ENCODE data around the gene SCAANT1. TPM values are rescaled to one million over a fixed set of nuclear protein-coding genes. Genes with fewer than 3 reads are reported as not detected.

Gene SCAANT1
- total RNA-seq, 2 donors from 2014 or later: not detected

DNA sequence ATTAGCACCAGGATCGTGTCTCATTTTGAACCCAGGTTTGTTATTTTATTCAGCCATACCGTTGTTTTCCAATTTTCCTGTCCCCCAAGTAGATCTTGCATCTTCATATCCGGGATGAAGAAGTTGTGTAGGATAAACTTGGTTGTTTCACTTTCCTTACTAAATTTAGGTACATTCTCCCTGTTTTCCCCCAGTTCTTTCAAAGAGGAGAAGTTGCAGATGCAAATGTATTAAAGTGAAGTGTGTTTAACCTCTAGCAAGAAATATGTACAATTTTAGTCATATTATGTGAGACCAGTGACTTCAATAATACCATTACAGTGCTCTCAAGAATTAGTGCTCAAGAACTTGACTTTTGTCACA lies 47.2 kb downstream of the SCAANT1 start:
- TF ChIP-seq, protein P1, sequence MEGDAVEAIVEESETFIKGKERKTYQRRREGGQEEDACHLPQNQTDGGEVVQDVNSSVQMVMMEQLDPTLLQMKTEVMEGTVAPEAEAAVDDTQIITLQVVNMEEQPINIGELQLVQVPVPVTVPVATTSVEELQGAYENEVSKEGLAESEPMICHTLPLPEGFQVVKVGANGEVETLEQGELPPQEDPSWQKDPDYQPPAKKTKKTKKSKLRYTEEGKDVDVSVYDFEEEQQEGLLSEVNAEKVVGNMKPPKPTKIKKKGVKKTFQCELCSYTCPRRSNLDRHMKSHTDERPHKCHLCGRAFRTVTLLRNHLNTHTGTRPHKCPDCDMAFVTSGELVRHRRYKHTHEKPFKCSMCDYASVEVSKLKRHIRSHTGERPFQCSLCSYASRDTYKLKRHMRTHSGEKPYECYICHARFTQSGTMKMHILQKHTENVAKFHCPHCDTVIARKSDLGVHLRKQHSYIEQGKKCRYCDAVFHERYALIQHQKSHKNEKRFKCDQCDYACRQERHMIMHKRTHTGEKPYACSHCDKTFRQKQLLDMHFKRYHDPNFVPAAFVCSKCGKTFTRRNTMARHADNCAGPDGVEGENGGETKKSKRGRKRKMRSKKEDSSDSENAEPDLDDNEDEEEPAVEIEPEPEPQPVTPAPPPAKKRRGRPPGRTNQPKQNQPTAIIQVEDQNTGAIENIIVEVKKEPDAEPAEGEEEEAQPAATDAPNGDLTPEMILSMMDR (IDR thresholded peaks at IDR 0.05): no peak
- intact Hi-C loops (cut with DNase I): loop anchor here (5.0 kb wide), 1 partner anchor 42 kb away; no protein-coding TSS in a partner anchor
- H3K27me3 ChIP-seq: no peaks in the 10 kb centered on the region
- H3K9me3 ChIP-seq: no peaks in the 10 kb centered on the region
- H3K4me1 ChIP-seq: no peaks in the 10 kb centered on the region
- no peak for DNase-seq
- peak overlapping the region; percentile 90 for H3K27ac ChIP-seq
- peak overlapping the region; percentile 80 for H3K4me3 ChIP-seq
- peak overlapping the region in 1 of 2 donors; percentile 80 for H3K9ac ChIP-seq (ENCODE audit: low read depth in 2 of 2, low read length in 2 of 2)
- no peaks in the 10 kb centered on the region for H3K36me3 ChIP-seq

DNA sequence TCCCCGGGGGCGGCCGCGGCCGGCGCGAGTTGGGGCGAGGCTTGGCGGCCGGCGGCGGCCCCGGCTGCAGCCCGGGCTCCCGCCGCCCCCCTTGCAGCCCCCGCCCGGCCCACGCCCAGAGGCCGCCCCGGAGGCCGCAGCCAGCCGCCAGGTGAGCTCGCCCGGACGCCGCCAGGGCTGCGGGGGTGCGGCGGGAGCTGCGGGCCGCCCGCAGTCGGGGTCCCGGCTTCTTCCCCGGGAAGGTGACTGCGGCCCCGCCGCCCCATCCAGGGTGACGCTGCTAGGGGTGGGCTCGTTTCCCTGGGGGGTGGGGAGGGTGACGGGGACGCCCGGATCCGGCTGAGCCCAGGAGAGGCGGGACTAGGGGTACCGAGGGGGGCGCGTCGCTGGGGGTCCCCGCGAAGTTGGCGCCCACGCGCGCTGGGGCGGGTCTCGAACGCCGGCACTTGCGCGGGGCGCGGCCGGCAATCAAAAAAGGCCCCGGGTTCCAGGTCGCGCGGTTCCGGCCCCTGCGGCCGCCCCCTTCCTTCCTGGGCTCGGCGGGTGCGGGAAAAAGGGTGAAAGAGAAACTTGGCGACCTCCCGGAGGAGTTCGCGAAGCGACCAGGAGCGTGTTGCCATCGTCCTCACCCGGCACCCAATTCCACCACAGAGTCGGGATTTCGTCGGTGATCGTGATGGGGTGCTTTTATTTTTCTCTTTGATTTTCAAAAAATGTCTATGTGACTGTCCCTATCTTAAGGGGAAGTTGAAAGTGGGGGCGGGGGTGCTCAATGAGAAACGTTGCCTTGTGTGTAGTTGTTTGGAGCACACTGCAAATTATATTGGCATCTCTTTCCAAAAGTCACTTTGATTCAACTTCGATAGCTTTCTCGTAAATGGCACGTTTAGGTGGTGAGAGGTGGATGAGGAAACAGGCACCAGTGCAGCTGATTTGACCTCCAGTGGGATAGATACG lies 47.9 kb downstream of the SCAANT1 start:
- TF ChIP-seq, protein P1 (IDR thresholded peaks at IDR 0.05): no peak
- Histone ChIP-seq H3K4me1 (no peaks in the 10 kb centered on the region), H3K9me3 (no peaks in the 10 kb centered on the region), H3K27me3 (no peaks in the 10 kb centered on the region), H3K36me3 (no peaks in the 10 kb centered on the region), H3K9ac (ENCODE audit: low read depth in 2 of 2, low read length in 2 of 2) (peak overlapping the region; percentile 80 to 85), H3K4me3 (peak overlapping the region; percentile 80), H3K27ac (peak overlapping the region; percentile 90)
- DNase-seq: peak; percentile 52
- intact Hi-C loops (cut with DNase I): no loop called here

DNA sequence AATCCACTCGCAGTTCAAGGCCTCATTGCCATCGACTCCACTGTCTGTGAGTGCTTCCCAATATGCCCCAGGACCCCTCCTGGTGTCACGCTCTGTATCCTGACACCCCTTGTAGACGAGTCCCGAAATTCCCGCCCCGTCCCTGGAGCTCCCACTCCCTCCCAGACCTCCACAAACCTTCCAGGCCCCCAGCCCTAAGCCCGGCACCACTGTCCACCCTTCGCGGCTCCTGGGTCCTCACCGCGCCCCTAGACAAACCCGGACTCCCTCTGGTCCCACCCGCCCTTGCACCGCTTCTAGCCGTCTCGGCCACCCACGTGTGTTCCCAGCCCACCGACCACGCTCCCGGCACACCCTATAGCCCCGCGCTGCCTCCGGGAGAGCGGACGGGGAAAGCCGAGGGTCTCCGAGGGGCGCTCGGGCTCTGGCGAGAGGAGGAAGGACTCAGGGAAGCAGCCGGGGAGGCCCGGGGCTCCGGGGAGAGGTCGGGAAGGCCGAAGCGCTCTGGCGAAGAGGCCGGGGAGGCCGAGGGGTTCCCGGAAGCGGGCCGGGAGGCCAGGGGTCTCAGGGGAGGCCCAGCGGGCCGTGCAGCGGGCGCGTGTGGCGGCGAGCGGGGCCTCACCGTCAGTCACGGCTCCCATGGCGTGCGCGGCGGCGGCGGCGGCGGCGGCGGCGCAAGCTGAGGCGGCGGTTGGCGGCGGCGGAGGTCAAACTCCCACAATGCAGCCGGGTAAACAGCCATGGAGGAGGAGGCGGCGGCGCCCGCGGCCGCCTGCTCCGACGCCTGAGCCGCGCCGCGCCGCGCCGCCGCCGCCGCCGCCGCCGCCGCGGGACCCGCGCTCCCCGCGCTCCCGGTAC lies 48.8 kb downstream of the SCAANT1 start, which contains the start of the genes ATXN7 and THOC7:
Gene ATXN7 (plus strand): TSS at position 718 of the 858 bp plus-strand sequence. CDS start 48,732 bp downstream, outside the sequence.
Gene THOC7 (minus strand): TSS at position 656 of the 858 bp plus-strand sequence. CDS start 15 bp downstream, at position 641.
- Histone ChIP-seq H3K27me3 (no peaks in the 10 kb centered on the region), H3K4me1 (no peaks in the 10 kb centered on the region), H3K4me3 (peak within 1 kb of the TSS; percentile 94), H3K9me3 (no peaks in the 10 kb centered on the region), H3K9ac (ENCODE audit: low read depth in 2 of 2, low read length in 2 of 2) (peak within 1 kb of the TSS; percentile 94 to 98), H3K27ac (peak within 1 kb of the TSS; percentile 90), H3K36me3 (no peaks in the 10 kb centered on the region)
- intact Hi-C loops (cut with DNase I): no loop called here
- peak; percentile 73 for DNase-seq
- TF ChIP-seq, protein P1 (IDR thresholded peaks at IDR 0.05): no peak

DNA sequence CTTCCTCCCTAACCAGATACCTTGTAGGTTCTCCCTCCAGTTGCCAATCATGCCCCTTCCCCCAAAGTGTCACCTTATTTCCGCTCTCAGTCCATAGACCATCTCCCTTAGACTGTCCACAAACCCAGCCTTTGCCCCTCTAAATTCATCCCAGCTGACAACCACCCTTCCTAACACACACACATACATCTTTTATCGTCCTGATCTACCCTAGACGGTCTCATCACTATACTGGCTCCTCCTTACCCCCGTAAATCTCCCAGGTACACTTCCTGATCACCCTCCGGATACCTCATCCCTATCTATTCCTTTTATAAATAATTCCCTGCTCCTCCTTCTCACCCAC lies 49.4 kb downstream of the SCAANT1 start:
- no peaks in the 10 kb centered on the region for H3K36me3 ChIP-seq

More for the DNA sequence above, 49.4 kb downstream of the SCAANT1 start:
- DNase-seq: no peak
- H3K9me3 ChIP-seq: no peaks in the 10 kb centered on the region
- no peaks in the 10 kb centered on the region for H3K4me1 ChIP-seq
- no peaks in the 10 kb centered on the region for H3K27me3 ChIP-seq
- peak overlapping the region; percentile 94 for H3K4me3 ChIP-seq
- peak overlapping the region; percentile 87 for H3K27ac ChIP-seq
- TF ChIP-seq, protein P1 (IDR thresholded peaks at IDR 0.05): no peak
- intact Hi-C loops (cut with DNase I): no loop called here
- peak overlapping the region; percentile 94 to 98 for H3K9ac ChIP-seq (ENCODE audit: low read depth in 2 of 2, low read length in 2 of 2)

Other genes with a start within 250 kb of the SCAANT1 start
- not detected for gene C3orf49, start 93.1 kb downstream of the SCAANT1 start, total RNA-seq
- 10 to 100 TPM; 61.9 to 76.6 TPM for gene THOC7, start 48.6 kb downstream of the SCAANT1 start, total RNA-seq
- gene ATXN7, start 48.5 kb downstream of the SCAANT1 start, total RNA-seq: 10 to 100 TPM; 22.9 to 31.6 TPM
- 10 to 100 TPM; 50.3 to 75.8 TPM for gene PSMD6, start 111.1 kb upstream of the SCAANT1 start, total RNA-seq